Retinal pigment epithelial cell (primary cell): ENCODE data around the gene CACNA1C.
A peak's percentile ranks its signal among the peaks of the same experiment; 100 is the strongest.

Experiments
- DNase-seq: peaks from one replicate; pipeline ENCODE4 v3.0.0-alpha.2; 2010; ENCODE audit warnings: low read depth
- H3K4me3 ChIP-seq: 2 replicates; pipeline ENCODE4 v1.5.1; 2011; ENCODE audit warnings: mild to moderate bottlenecking, low read length, control low read depth, moderate library complexity
- CTCF ChIP-seq: conservative IDR thresholded peaks from 2 replicates; pipeline ENCODE4 v1.5.1; 2011; ENCODE audit warnings: low read depth, low read length, control low read depth, inconsistent platforms

The CACNA1C gene

GRCh38 chr12:2596441-2596840 is 543.7 kb downstream of the CACNA1C start:
- no peak for TF ChIP-seq CTCF
- no peak for DNase-seq
- H3K4me3 ChIP-seq, result no peak overlapping the region

GRCh38 chr12:2605301-2605700 is 552.5 kb downstream of the CACNA1C start:
- DNase-seq, result no peak
- H3K4me3 ChIP-seq, result no peak overlapping the region
- TF ChIP-seq CTCF, result no peak

GRCh38 chr12:2606186-2606910 is 553.6 kb downstream of the CACNA1C start:
- no peak for DNase-seq
- TF ChIP-seq CTCF, result no peak

GRCh38 chr12:2607881-2608607 is 555.3 kb downstream of the CACNA1C start:
- no peak overlapping the region for H3K4me3 ChIP-seq
- no peak for TF ChIP-seq CTCF
- DNase-seq, result peak; percentile 22

More at GRCh38 chr12:2606186-2606910, 553.6 kb downstream of the CACNA1C start:
- no peak overlapping the region for H3K4me3 ChIP-seq

- H3K4me3 ChIP-seq, result no peak overlapping the region
- no peak for TF ChIP-seq CTCF
- no peak for DNase-seq
Measured at GRCh38 chr12:2608608-2608945, 555.8 kb downstream of the CACNA1C start.

GRCh38 chr12:2609020-2609419 is 556.2 kb downstream of the CACNA1C start:
- TF ChIP-seq CTCF, result no peak
- H3K4me3 ChIP-seq, result no peak overlapping the region
- DNase-seq, result no peak

GRCh38 chr12:2610358-2610757 is 557.6 kb downstream of the CACNA1C start:
- TF ChIP-seq CTCF, result no peak
- DNase-seq, result no peak
- H3K4me3 ChIP-seq, result no peak overlapping the region
